Measurements from ENCODE around the gene ZNF771.
"Not testable (repeated sequence)": the region's sequence is repeated elsewhere in the genome, so short reads cannot be mapped to it uniquely, and the experiment has no call there.

The ZNF771 gene

GRCh38 chr16:30434852-30435251 is 27.4 kb downstream of the ZNF771 start:
- DNase-seq (ENCODE audit: low spot score) = no peak

- DNase-seq (ENCODE audit: low spot score) = no peak
These were observed 30.2 kb downstream of the ZNF771 start for GRCh38 chr16:30437511-30438046.

GRCh38 chr16:30438835-30439234 is 31.4 kb downstream of the ZNF771 start:
- DNase-seq (ENCODE audit: low spot score) = no peak

- no peak for DNase-seq (ENCODE audit: low spot score)
These were observed 32.4 kb downstream of the ZNF771 start for GRCh38 chr16:30439720-30440348.

GRCh38 chr16:30443631-30444030 is 36.2 kb downstream of the ZNF771 start:
- no peak for DNase-seq (ENCODE audit: low spot score)

- no peak for DNase-seq (ENCODE audit: low spot score)
These were observed 37.1 kb downstream of the ZNF771 start for GRCh38 chr16:30444231-30445148.

- no peak for DNase-seq (ENCODE audit: low spot score)
These were observed 37.7 kb downstream of the ZNF771 start for GRCh38 chr16:30445149-30445407.

GRCh38 chr16:30445408-30446202 is 38.2 kb downstream of the ZNF771 start, which contains the start of gene SEPHS2:
Gene SEPHS2 (minus strand): TSS chr16:30445874. CDS start chr16:30445727, 147 bp downstream.
- DNase-seq (ENCODE audit: low spot score) = peak; percentile 98

GRCh38 chr16:30446203-30446595 is 38.8 kb downstream of the ZNF771 start:
- no peak for DNase-seq (ENCODE audit: low spot score)

- DNase-seq (ENCODE audit: low spot score) = no peak
These were observed 40.3 kb downstream of the ZNF771 start for GRCh38 chr16:30447512-30448226.

- no peak for DNase-seq (ENCODE audit: low spot score)
These were observed 41.7 kb downstream of the ZNF771 start for GRCh38 chr16:30449116-30449435.

GRCh38 chr16:30452709-30453580 is 45.5 kb downstream of the ZNF771 start:
- DNase-seq (ENCODE audit: low spot score) = not testable (repeated sequence)

- DNase-seq (ENCODE audit: low spot score) = no peak
These were observed 48.9 kb downstream of the ZNF771 start for GRCh38 chr16:30456302-30456701.

GRCh38 chr16:30457256-30457655 is 49.9 kb downstream of the ZNF771 start:
- DNase-seq (ENCODE audit: low spot score) = no peak

- no peak for DNase-seq (ENCODE audit: low spot score)
These were observed 50.5 kb downstream of the ZNF771 start for GRCh38 chr16:30457743-30458560.

- DNase-seq (ENCODE audit: low spot score) = peak; percentile 82
These were observed 51.4 kb downstream of the ZNF771 start for GRCh38 chr16:30458561-30459394.

- no peak for DNase-seq (ENCODE audit: low spot score)
These were observed 52.0 kb downstream of the ZNF771 start for GRCh38 chr16:30459456-30459855.

- DNase-seq (ENCODE audit: low spot score) = not testable (repeated sequence)
These were observed 54.0 kb downstream of the ZNF771 start for GRCh38 chr16:30461426-30461825.

GRCh38 chr16:30464078-30464477 is 56.7 kb downstream of the ZNF771 start:
- DNase-seq (ENCODE audit: low spot score) = no peak

Data from CD4-positive, alpha-beta T cell treated with Interleukin-2 at 100 ng/mL for 4 hours (primary cell).